Suprapubic skin (tissue), 4 donors: ENCODE results near the gene SLC27A5. TPM values are rescaled to one million over a fixed set of nuclear protein-coding genes. Genes with fewer than 3 reads are reported as not detected.

Experiments
- DNase-seq, 2 donors: peaks; one replicate each; pipeline ENCODE4 v3.0.0-alpha.2; 2019; ENCODE audit warnings: low spot score in 2 of 2
- H3K27ac ChIP-seq: fragments of 200-600 bp; sonication (generic); one replicate; pipeline ENCODE4 v1.5.1; 2019
- H3K27me3 ChIP-seq: fragments of 200-600 bp; sonication (generic); one replicate; pipeline ENCODE4 v1.5.1; 2019
- H3K36me3 ChIP-seq: fragments of 200-600 bp; sonication (generic); one replicate; pipeline ENCODE4 v1.5.1; 2019
- H3K4me1 ChIP-seq: fragments of 200-600 bp; sonication (generic); one replicate; pipeline ENCODE4 v1.5.1; 2019
- H3K4me3 ChIP-seq: fragments of 200-600 bp; sonication (generic); one replicate; pipeline ENCODE4 v1.5.1; 2019; ENCODE audit warnings: mild to moderate bottlenecking
- H3K9me3 ChIP-seq: fragments of 200-600 bp; sonication (generic); one replicate; pipeline ENCODE4 v1.5.1; 2019
- EP300 ChIP-seq: sonication (generic); formaldehyde crosslinking; IDR thresholded peaks from one replicate; pipeline ENCODE4 v1.6.1; 2017; ENCODE audit warnings: antibody characterized with exemption
- POLR2A ChIP-seq, 2 donors: fragments of 450-650 bp; IDR thresholded peaks; one replicate each; pipeline ENCODE4 v1.6.1; 2017; ENCODE audit warnings: antibody characterized with exemption in 2 of 2, mild to moderate bottlenecking in 2 of 2, moderate library complexity in 2 of 2
- POLR2AphosphoS5 ChIP-seq, 3 donors: sonication (generic); formaldehyde crosslinking; IDR thresholded peaks; one replicate each; pipeline ENCODE4 v1.6.1; 2017; ENCODE audit warnings: antibody characterized with exemption in 3 of 3
- WGBS: methylation state at CpG from one replicate; pipeline ENCODE4 v1.1.5; 2018; 5-methylcytosine and 5-hydroxymethylcytosine counted together
- total RNA-seq, 4 donors: library from RNA; depleted of rRNA; stranded (reverse); fragments of >200 nt; gene quantifications; one replicate each; pipeline ENCODE4 v1.1.0, GENCODE V29; 2016
- TF ChIP-seq, protein P1 (sequence below), 2 donors: fragments of 200-600 bp in 1 of 2; fragments of 450-650 bp in 1 of 2; sonication (generic) in 1 of 2; IDR thresholded peaks; one replicate each; pipeline ENCODE4 v1.5.1; 2016 to 2019; ENCODE audit warnings: antibody characterized with exemption in 2 of 2, mild to moderate bottlenecking in 1 of 2, moderate library complexity in 1 of 2

SLC27A5 gene
- total RNA-seq, 4 donors from 2014 or later: 2.1 to 19.1 (median 10.7) TPM

DNA sequence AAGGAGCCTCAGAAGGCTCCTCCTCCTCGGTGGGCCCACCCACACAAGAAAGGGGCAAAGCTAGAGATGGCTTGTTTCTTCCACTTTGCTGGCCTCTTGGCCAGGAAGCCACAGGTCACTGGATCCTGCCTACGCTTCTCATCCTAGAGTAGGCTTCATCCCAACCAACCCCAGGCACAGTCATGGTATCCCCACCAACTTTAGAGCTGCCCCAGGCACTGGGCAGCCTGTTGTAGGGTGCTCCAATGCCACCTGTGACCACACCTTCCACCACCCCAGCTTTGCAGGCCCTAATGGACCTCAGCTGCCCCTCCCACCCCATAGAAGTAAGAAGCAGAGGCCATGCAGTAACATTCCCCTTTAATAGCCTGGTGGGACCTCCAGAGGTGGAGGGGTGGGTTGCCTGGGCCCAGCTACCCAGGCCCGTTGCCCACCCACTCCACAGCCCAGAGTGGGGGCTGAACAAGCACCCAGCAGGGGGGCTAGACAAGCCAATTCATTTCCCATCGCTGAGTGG is 43.6 kb upstream of the SLC27A5 start:
- Histone ChIP-seq H3K9me3 (no peaks in the 10 kb centered on the region), H3K4me3 (peak overlapping the region; percentile 71), H3K36me3 (peaks cover 38% of the 10 kb centered on the region), H3K27me3 (no peaks in the 10 kb centered on the region), H3K27ac (peak overlapping the region; percentile 94), H3K4me1 (peaks cover 57% of the 10 kb centered on the region)
- no peak for TF ChIP-seq POLR2AphosphoS5 (IDR thresholded peaks at IDR 0.05)
- TF ChIP-seq EP300: no peak
- TF ChIP-seq, protein P1, sequence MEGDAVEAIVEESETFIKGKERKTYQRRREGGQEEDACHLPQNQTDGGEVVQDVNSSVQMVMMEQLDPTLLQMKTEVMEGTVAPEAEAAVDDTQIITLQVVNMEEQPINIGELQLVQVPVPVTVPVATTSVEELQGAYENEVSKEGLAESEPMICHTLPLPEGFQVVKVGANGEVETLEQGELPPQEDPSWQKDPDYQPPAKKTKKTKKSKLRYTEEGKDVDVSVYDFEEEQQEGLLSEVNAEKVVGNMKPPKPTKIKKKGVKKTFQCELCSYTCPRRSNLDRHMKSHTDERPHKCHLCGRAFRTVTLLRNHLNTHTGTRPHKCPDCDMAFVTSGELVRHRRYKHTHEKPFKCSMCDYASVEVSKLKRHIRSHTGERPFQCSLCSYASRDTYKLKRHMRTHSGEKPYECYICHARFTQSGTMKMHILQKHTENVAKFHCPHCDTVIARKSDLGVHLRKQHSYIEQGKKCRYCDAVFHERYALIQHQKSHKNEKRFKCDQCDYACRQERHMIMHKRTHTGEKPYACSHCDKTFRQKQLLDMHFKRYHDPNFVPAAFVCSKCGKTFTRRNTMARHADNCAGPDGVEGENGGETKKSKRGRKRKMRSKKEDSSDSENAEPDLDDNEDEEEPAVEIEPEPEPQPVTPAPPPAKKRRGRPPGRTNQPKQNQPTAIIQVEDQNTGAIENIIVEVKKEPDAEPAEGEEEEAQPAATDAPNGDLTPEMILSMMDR (IDR thresholded peaks at IDR 0.05): no peak
- no peak for TF ChIP-seq POLR2A (IDR thresholded peaks at IDR 0.05)
- WGBS: 80% methylated on average over 2 of the region's 4 CpGs
- peak in 1 of 2 donors; percentile 67 for DNase-seq

DNA sequence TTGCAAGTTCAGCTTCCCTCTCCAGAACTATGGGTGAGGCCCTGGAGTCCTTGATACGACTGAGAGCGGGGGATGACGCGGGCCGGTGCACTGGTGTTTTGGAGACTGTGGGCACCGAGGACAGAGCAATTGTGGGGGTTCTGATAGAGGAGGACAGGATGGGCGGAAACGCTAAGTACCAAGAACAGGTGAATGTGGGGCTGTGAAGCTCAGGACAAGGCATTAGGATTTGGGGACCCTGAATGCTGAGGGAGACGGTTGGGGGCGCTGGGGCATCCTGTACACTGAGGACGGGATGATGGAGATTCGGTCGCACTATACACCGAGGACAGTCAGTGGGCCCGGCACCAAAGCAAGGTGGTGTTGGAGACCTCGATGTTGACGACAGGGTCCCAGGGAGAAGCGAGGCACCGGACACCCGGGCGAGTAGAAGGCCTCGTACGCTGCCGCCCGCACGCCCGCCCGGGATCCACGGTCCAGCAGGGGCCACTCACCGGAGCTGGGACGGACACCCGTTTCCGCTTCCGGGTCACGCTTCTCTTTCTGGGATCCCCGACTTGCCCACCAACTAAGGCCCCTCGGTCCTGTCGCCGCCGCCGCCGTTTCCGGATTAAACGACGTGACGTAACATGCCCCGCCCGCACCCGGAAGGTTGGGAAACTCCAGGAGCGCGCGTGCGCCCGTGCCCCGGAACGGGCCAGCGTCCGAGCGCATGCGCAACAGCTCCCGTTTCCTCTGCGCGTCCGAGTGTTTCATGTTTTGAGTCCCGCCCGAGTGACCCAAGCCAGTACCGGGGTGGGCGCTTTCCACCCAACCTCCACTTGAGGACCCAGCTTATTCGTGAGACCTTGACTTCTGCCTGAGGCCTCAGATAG is 42.9 kb upstream of the SLC27A5 start, which contains the start of gene CHMP2A:
Gene CHMP2A, minus strand, starts transcription at position 612 of the 875 bp plus-strand sequence. CDS start 893 bp downstream, outside the sequence.
- Histone ChIP-seq H3K36me3 (peaks cover 45% of the 10 kb centered on the region), H3K4me1 (peaks cover 50% of the 10 kb centered on the region), H3K27ac (peak within 1 kb of the TSS; percentile 94), H3K27me3 (no peaks in the 10 kb centered on the region), H3K4me3 (peak within 1 kb of the TSS; percentile 71), H3K9me3 (no peaks in the 10 kb centered on the region)
- 1% methylated on average over 36 of the region's 69 CpGs for WGBS
- DNase-seq: peak; percentile 99 to 100
- TF ChIP-seq POLR2AphosphoS5 (IDR thresholded peaks at IDR 0.05): peak; percentile 28 to 95 (median 35)
- TF ChIP-seq EP300: no peak
- peak; percentile 37 to 60 for TF ChIP-seq POLR2A (IDR thresholded peaks at IDR 0.05)

DNA sequence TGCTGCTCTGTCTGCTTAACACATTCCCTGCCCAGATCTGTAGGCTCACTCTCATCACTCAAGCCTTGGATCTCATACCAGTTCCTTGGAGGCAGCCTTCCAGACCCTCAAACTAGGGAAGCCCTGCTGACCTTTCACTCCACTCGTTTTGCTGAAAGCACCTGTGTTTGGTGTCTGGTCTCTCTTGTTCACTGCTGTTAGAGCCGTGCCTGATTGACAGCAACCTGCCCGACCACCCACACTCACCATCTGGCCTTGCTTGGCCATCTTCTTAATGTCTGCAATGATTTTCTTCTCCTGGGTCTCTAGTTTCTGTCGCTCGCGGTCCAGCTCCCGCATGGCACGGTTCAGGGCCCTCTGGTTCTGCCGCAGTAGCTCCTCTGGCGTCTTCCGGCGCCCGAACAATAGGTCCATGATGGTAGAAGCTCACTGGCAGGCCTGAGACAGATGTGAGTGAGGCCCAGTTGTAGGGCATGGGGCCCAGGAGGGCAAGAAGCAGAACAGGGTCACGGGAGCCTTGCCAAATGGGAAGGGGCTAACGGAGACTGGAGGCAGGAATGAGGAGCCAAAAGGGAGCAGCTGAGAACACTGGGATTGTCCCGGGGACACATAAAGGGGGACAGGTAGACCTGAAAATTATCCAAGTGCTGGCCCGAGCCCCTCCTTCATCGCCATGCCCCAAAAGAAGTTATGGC is 42.2 kb upstream of the SLC27A5 start:
- Histone ChIP-seq H3K27ac (peak overlapping the region; percentile 94), H3K4me1 (peaks cover 43% of the 10 kb centered on the region), H3K4me3 (peak overlapping the region; percentile 71), H3K27me3 (no peaks in the 10 kb centered on the region), H3K36me3 (peaks cover 53% of the 10 kb centered on the region), H3K9me3 (no peaks in the 10 kb centered on the region)
- peak in 1 of 2 donors; percentile 79 for DNase-seq
- 41% methylated on average over 18 of the region's 18 CpGs for WGBS
- no peak for TF ChIP-seq POLR2A (IDR thresholded peaks at IDR 0.05)
- TF ChIP-seq, protein P1 (IDR thresholded peaks at IDR 0.05): no peak
- no peak for TF ChIP-seq POLR2AphosphoS5 (IDR thresholded peaks at IDR 0.05)
- TF ChIP-seq EP300: no peak

DNA sequence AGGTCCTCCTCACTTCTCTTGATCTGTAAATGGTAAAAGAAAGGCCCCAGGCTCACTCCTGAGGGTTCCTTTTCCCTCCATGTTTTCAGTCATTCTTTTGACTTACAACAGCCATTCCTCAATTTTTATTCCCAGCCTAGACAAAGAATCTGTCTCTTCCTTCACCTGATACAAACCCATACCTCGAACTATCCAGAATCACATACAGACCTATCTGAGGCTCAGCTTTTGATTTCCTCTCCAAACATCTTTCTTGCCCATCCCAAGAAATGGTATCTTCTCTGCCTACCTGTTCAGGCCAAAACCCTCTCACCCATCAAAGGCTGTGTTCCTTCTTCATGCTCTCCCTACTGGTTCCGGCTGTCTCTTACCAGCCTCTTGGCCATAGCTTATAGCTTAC is 40.9 kb upstream of the SLC27A5 start:
- Histone ChIP-seq H3K9me3 (no peaks in the 10 kb centered on the region), H3K27me3 (no peaks in the 10 kb centered on the region), H3K4me3 (no peak overlapping the region), H3K36me3 (peaks cover 66% of the 10 kb centered on the region), H3K27ac (no peak overlapping the region), H3K4me1 (peaks cover 41% of the 10 kb centered on the region)
- no peak for DNase-seq
- WGBS: 85% methylated on average over 2 of the region's 2 CpGs
- no peak for TF ChIP-seq EP300
- TF ChIP-seq POLR2A (IDR thresholded peaks at IDR 0.05): no peak
- TF ChIP-seq POLR2AphosphoS5 (IDR thresholded peaks at IDR 0.05): no peak
- TF ChIP-seq, protein P1 (IDR thresholded peaks at IDR 0.05): no peak

DNA sequence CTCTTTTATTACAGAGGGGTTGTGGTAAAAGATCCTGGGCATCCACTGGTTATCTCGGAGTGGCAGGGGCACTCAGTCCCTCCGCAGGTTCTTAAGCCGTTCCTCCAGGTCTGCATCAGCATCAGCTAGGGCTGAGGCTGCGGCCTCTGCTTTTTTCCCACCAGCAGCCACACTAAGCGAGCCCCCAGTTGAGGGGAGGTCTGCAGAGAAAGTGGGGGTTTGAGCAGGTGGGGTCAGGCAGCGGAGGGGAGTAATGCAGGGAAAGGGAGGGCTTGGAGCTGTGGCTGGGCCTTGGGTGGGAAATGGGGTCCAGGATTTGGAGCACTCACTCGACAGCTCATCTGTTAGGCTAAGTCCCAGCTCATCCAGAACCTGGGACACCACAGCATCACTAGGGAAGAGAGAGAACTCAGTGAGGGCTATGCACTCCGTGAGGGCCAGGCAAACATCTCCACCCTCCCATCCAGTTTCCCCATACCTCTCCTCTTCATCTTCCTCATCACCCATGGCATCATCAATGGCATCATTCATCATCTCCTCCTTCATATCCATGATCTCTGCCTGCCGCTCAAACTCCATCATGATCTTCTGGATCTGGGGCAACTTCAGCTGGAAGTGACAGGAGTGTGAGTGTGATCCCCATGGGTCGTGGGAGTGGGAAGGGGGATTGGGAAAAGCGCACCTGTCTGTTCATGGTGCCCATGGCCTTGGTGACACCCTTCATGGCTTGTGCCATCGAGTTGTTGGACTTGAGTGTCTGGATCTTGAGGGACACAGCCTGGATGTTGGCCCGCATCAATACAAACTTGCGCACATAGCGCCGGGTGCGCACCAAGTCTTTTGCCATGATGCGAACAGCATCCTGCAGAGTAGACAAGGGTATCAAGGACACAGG is 40.0 kb upstream of the SLC27A5 start:
- H3K36me3 ChIP-seq: peaks cover 71% of the 10 kb centered on the region
- no peak for TF ChIP-seq POLR2A (IDR thresholded peaks at IDR 0.05)
- no peak for TF ChIP-seq POLR2AphosphoS5 (IDR thresholded peaks at IDR 0.05)
- TF ChIP-seq, protein P1 (IDR thresholded peaks at IDR 0.05): no peak
- H3K27ac ChIP-seq: no peak overlapping the region
- H3K9me3 ChIP-seq: no peaks in the 10 kb centered on the region
- peak in 1 of 2 donors; percentile 49 for DNase-seq
- H3K4me3 ChIP-seq: no peak overlapping the region
- H3K4me1 ChIP-seq: peaks cover 41% of the 10 kb centered on the region
- 93% methylated on average over 17 of the region's 18 CpGs for WGBS
- no peaks in the 10 kb centered on the region for H3K27me3 ChIP-seq
